G401.6 (cell line): ENCODE data around the gene THAP6.
"Not testable (repeated sequence)": the region's sequence is repeated elsewhere in the genome, so short reads cannot be mapped to it uniquely, and the experiment has no call there.

Experiments used
- FAIRE-seq: peaks from 2 replicates; lab custom pipeline; 2012; peaks lifted over from hg19 to GRCh38; lab: Jason Lieb, UNC

THAP6 gene

GRCh38 chr4:75514131-75514948 lies at the start of gene THAP6, which contains the start of gene RCHY1:
Gene THAP6 (plus strand): TSS chr4:75514473. CDS start chr4:75515453, 980 bp downstream.
Gene RCHY1 (minus strand): TSS chr4:75514403. CDS start chr4:75514286, 117 bp downstream.
- FAIRE-seq = peak; percentile 98

- FAIRE-seq = no peak
Measured at GRCh38 chr4:75469896-75470295, 44.4 kb upstream of the THAP6 start.

- FAIRE-seq = no peak
Measured at GRCh38 chr4:75470738-75471137, 43.5 kb upstream of the THAP6 start.

GRCh38 chr4:75477201-75477600 lies 37.1 kb upstream of the THAP6 start:
- FAIRE-seq = no peak

GRCh38 chr4:75484190-75484589 lies 30.1 kb upstream of the THAP6 start:
- FAIRE-seq = no peak

GRCh38 chr4:75490155-75490554 lies 24.1 kb upstream of the THAP6 start:
- FAIRE-seq = peak; percentile 96

- no peak for FAIRE-seq
Measured at GRCh38 chr4:75494563-75494962, 19.7 kb upstream of the THAP6 start.

- FAIRE-seq = no peak
Measured at GRCh38 chr4:75495476-75495875, 18.8 kb upstream of the THAP6 start.

- no peak for FAIRE-seq
Measured at GRCh38 chr4:75496406-75496805, 17.9 kb upstream of the THAP6 start.

GRCh38 chr4:75497133-75497532 lies 17.1 kb upstream of the THAP6 start:
- no peak for FAIRE-seq

- no peak for FAIRE-seq
Measured at GRCh38 chr4:75498041-75498440, 16.2 kb upstream of the THAP6 start.

- no peak for FAIRE-seq
Measured at GRCh38 chr4:75499900-75500299, 14.4 kb upstream of the THAP6 start.

- FAIRE-seq = no peak
Measured at GRCh38 chr4:75502671-75503070, 11.6 kb upstream of the THAP6 start.

- FAIRE-seq = no peak
Measured at GRCh38 chr4:75505630-75506029, 8.6 kb upstream of the THAP6 start.

- not testable (repeated sequence) for FAIRE-seq
Measured at GRCh38 chr4:75509592-75509991, 4.7 kb upstream of the THAP6 start.

- FAIRE-seq = no peak
Measured at GRCh38 chr4:75511841-75512240, 2.4 kb upstream of the THAP6 start.

- no peak for FAIRE-seq
Measured at GRCh38 chr4:75512386-75513211, 1.7 kb upstream of the THAP6 start.

GRCh38 chr4:75513526-75514130 lies 645 bp upstream of the THAP6 start:
- FAIRE-seq = no peak

- FAIRE-seq = no peak
Measured at GRCh38 chr4:75514949-75515612, 808 bp downstream of the THAP6 start.

- FAIRE-seq = no peak
Measured at GRCh38 chr4:75516144-75516543, 1.9 kb downstream of the THAP6 start.

GRCh38 chr4:75519452-75519851 lies 5.2 kb downstream of the THAP6 start:
- FAIRE-seq = not testable (repeated sequence)

GRCh38 chr4:75525086-75525485 lies 10.8 kb downstream of the THAP6 start:
- peak; percentile 31 for FAIRE-seq
